AG04450 (cell line): Measurements from ENCODE around the gene TMEM94. TPM values are rescaled to one million over a fixed set of nuclear protein-coding genes. Genes with fewer than 3 reads are reported as not detected.
"Not testable (repeated sequence)": the region's sequence is repeated elsewhere in the genome, so short reads cannot be mapped to it uniquely, and the experiment has no call there.

Experiments used
- CTCF ChIA-PET: fragments of 300-600, 350-600 bp; formaldehyde crosslinking; extraction: SDS; loops from one replicate; lab custom pipeline; 2022; ENCODE audit warnings: antibody characterized with exemption, inconsistent platforms; lab: Charles Lee
- POLR2A ChIA-PET: fragments of 350-600 bp; formaldehyde crosslinking; extraction: SDS; loops from one replicate; lab custom pipeline; 2021; ENCODE audit warnings: antibody characterized with exemption, inconsistent platforms; lab: Yijun Ruan, JAX
- DNase-seq: peaks from one replicate; pipeline ENCODE4 v3.0.0-alpha.2; 2011; ENCODE audit warnings: low read depth, low spot score
- H3K27ac ChIP-seq: one replicate; pipeline ENCODE4 v1.5.1; 2012; ENCODE audit warnings: low read depth, low read length, control low read depth
- H3K27me3 ChIP-seq: one replicate; pipeline ENCODE4 v1.6.0; 2012; ENCODE audit warnings: low read length; ENCODE audit not compliant: control insufficient read depth, insufficient read depth
- H3K4me3 ChIP-seq: 2 replicates; pipeline ENCODE4 v1.5.1; 2011; ENCODE audit warnings: mild to moderate bottlenecking, low read depth, low read length, control low read depth
- H3K9me3 ChIP-seq: 2 replicates; pipeline ENCODE4 v1.5.1; 2012; ENCODE audit warnings: low read length; ENCODE audit not compliant: control insufficient read depth, insufficient read depth
- polyA plus RNA-seq: library from polyadenylated mRNA; depleted of rRNA; stranded (reverse); fragments of >200 nt; gene quantifications from 2 replicates; pipeline ENCODE4 v1.2.3, GENCODE V29; 2011
- TF ChIP-seq, protein P1 (sequence below): IDR thresholded peaks from 2 replicates; pipeline ENCODE4 v1.5.1; 2011; ENCODE audit warnings: low read depth, low read length, control low read depth, inconsistent platforms

TMEM94 gene
- polyA plus RNA-seq, 1 experiment, result 14.8 TPM

DNA sequence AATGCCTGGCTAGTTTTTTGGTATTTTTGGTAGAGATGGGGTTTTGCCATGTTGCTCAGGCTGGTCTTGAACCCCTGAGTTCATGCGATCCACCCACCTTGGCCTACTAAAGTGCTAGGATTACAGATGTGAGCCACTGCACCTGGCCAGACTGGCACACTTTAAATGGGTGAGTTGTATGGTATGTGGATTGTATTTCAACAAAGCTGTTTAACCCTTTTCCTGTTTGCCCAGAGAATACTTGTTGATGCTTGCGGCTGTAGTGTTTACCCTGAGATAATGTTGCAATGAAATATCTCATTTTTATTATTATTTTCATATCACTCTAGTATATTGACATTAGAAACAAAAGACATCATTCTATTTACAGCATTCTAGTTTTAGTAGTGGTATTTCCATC lies 17.1 kb upstream of the TMEM94 start:
- Histone ChIP-seq H3K9me3 (no peaks in the 10 kb centered on the region; the same call in 1 of the 2 replicates), H3K27me3 (no peaks in the 10 kb centered on the region), H3K4me3 (no peak overlapping the region), H3K27ac (no peak overlapping the region)
- ChIA-PET CTCF (no interaction called here), POLR2A (no interaction called here)
- no peak for DNase-seq
- TF ChIP-seq, protein P1, sequence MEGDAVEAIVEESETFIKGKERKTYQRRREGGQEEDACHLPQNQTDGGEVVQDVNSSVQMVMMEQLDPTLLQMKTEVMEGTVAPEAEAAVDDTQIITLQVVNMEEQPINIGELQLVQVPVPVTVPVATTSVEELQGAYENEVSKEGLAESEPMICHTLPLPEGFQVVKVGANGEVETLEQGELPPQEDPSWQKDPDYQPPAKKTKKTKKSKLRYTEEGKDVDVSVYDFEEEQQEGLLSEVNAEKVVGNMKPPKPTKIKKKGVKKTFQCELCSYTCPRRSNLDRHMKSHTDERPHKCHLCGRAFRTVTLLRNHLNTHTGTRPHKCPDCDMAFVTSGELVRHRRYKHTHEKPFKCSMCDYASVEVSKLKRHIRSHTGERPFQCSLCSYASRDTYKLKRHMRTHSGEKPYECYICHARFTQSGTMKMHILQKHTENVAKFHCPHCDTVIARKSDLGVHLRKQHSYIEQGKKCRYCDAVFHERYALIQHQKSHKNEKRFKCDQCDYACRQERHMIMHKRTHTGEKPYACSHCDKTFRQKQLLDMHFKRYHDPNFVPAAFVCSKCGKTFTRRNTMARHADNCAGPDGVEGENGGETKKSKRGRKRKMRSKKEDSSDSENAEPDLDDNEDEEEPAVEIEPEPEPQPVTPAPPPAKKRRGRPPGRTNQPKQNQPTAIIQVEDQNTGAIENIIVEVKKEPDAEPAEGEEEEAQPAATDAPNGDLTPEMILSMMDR, result no peak

DNA sequence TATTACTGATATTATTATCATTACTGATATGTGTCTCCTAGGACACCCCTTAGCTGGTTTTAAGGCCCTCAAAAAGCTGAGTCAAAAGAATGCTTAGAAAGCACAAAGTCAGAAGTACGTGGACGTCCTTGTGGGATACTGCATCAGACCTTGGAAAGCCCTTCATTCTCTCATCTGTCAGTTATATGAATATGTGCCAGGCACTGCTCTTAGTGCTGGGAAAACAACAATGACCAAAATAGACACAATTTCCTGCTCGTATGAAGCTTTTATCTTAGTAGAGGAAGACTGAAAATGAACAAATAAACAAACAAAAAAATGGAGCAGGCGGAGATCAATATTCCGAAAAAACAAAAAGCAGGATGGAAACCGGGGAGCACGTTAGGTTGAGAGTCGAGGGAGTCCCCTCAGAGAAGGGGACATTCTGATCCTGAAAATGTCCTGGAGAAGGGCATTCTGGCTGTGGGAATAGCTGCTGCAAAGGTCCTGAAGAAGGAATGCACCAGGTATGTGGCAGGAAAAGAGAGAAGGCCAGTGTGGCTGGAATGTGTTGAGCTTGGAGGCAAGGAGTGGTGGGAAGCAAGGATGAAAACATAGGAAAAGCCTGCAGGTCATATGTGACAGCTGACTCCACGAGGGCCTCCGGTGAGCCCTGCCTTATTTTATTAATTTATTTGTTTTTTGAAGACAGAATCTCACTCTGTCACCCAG lies 15.5 kb upstream of the TMEM94 start:
- DNase-seq, result no peak
- TF ChIP-seq, protein P1, result no peak
- Histone ChIP-seq H3K9me3 (no peaks in the 10 kb centered on the region; the same call in 1 of the 2 replicates), H3K27ac (no peak overlapping the region), H3K4me3 (no peak overlapping the region), H3K27me3 (no peaks in the 10 kb centered on the region)
- ChIA-PET POLR2A (no interaction called here), CTCF (interaction anchor here (0.8 kb wide), 1 partner anchor 76 kb away, joined by 3 read pairs; the partner anchor contains the start of gene TSEN54)

DNA sequence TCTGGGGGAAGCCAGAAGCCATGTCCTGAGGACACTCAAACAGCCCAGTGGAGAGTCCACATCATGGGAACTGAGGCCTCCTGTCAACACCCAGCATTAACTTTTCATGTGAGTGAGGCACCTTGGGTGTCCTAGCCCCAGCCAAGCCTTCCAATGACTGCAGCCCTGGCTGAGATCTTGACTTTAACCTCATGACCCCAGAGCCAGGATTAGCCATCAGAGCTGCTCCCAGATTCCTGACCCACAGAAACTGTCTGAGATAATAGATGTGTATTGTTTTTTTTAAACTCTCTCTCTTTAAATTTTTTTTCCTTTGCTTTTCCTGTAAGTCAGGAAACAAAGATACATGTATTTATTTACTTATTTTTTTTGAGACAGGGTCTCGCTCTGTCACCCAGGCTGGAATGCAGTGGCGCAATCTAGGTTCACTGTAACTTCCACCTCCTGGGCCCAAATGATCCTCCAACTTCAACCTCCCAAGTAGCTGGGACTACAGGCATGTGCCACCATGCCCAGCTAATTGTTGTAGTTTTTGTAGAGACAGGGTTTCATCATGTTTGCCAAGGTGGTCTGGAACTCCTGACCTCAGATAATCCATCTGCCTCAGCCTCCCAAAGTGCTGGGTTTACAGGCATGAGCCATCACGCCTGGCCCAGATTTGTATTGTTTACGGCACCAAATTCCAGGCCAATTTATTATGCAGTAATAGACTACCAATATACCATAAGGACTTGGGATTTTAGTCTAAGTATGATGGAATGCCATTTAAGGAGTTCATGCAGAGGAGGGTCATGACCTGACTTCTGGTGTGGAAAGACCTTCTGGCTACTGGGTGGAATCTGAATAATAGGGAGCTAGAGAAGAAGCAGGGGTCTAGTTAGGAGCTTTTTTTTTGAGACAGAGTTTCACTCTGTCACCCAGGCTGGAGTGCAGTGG lies 14.0 kb upstream of the TMEM94 start:
- no peak overlapping the region for H3K4me3 ChIP-seq
- TF ChIP-seq, protein P1, result no peak
- H3K27ac ChIP-seq, result no peak overlapping the region
- ChIA-PET CTCF (interaction anchor here (2.2 kb wide), 1 partner anchor 191 kb away, joined by 5 read pairs; the partner anchor contains the start of gene SMIM5), POLR2A (interaction anchor here (0.6 kb wide), 1 partner anchor 105 kb away, joined by 3 read pairs; no protein-coding TSS in a partner anchor)
- no peak for DNase-seq
- no peaks in the 10 kb centered on the region; the same call in 1 of the 2 replicates for H3K9me3 ChIP-seq
- no peaks in the 10 kb centered on the region for H3K27me3 ChIP-seq

DNA sequence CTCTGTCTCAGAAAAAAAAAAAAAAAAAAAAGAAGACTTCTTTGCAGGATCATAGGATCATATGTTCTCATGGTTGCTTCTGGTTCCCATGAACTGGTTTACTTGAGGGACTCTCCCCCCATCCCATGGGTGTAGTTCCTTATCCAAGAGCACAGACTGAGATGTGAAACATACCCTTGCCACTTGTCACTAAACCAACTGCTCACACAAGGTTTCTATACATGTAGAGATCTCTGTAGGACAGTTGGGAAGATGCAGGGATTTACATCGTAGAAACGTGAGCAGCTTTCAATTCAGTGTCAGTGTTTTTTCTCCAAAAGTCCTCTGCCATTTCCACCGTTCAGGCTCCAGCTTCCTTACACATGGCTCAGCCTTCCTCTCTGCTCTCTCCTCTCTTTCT lies 11.1 kb upstream of the TMEM94 start:
- TF ChIP-seq, protein P1, result no peak
- CTCF ChIA-PET, result no interaction called here
- H3K4me3 ChIP-seq, result no peak overlapping the region
- H3K27me3 ChIP-seq, result no peaks in the 10 kb centered on the region
- POLR2A ChIA-PET, result interaction anchor here (1.4 kb wide), 1 partner anchor 11 kb away, joined by 6 read pairs; the partner anchor contains the start of gene TMEM94
- no peaks in the 10 kb centered on the region for H3K9me3 ChIP-seq
- DNase-seq, result no peak
- H3K27ac ChIP-seq, result no peak overlapping the region

DNA sequence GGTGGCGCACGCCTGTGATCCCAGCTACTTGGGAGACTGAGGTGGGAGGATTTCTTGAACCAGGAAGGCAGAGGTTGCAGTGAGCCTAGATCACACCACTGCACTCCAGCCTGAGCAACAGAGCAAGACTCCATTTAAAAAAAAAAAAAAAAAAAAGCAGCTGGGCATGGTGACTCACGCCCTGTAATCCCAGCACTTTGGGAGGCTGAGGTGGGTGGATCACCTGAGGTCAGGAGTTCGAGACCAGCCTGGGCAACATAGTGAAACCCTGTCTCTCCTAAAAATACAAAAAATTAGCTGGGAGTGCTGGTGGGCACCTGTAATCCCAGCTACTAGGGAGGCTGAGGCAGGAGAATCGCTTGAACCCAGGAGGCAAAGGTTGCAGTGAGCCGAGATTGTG lies 10.5 kb upstream of the TMEM94 start:
- DNase-seq, POLR2A ChIA-PET, CTCF ChIA-PET: not testable (repeated sequence)

More for the DNA sequence above, 10.5 kb upstream of the TMEM94 start:
- not testable (repeated sequence) for H3K9me3 ChIP-seq, H3K4me3 ChIP-seq, H3K27me3 ChIP-seq, H3K27ac ChIP-seq
